HepG2 (cell line): Measurements from ENCODE around the gene DACT2. TPM values are rescaled to one million over a fixed set of nuclear protein-coding genes. Genes with fewer than 3 reads are reported as not detected.
A peak's percentile ranks its signal among the peaks of the same experiment; 100 is the strongest.

Experiments used
- CCDC6 ChIP-seq: sonication (generic); formaldehyde crosslinking; IDR thresholded peaks from 2 replicates; pipeline ENCODE4 v1.8.1; 2022; ENCODE audit warnings: mild to moderate bottlenecking, missing genetic modification reagents, moderate library complexity
- DMAP1 ChIP-seq: IDR thresholded peaks from 2 replicates; pipeline ENCODE4 v1.6.1; 2016
- EZH2 ChIP-seq: conservative IDR thresholded peaks from 2 replicates; pipeline ENCODE4 v1.6.1; 2012; ENCODE audit warnings: mild to moderate bottlenecking, low read depth, low read length, moderate library complexity
- GZF1 ChIP-seq: sonication (generic); formaldehyde crosslinking; IDR thresholded peaks from 2 replicates; pipeline ENCODE4 v1.5.1; 2020; ENCODE audit warnings: mild to moderate bottlenecking, missing genetic modification reagents
- HOXA7 ChIP-seq: sonication (generic); formaldehyde crosslinking; IDR thresholded peaks from 2 replicates; pipeline ENCODE4 v1.8.1; 2022; ENCODE audit warnings: mild to moderate bottlenecking, missing genetic modification reagents, moderate library complexity
- MBD4 ChIP-seq: IDR thresholded peaks from 2 replicates; pipeline ENCODE4 v1.6.1; 2012; ENCODE audit warnings: low read length, inconsistent platforms, borderline replicate concordance
- MXD4 ChIP-seq: IDR thresholded peaks from 2 replicates; pipeline ENCODE4 v1.6.1; 2016; ENCODE audit warnings: mild to moderate bottlenecking, missing biosample characterization, missing genetic modification reagents
- MYNN ChIP-seq: sonication (generic); formaldehyde crosslinking; IDR thresholded peaks from 2 replicates; pipeline ENCODE4 v1.4.0; 2020; ENCODE audit warnings: mild to moderate bottlenecking, low read depth, missing genetic modification reagents
- MZF1 ChIP-seq: sonication (generic); formaldehyde crosslinking; IDR thresholded peaks from 2 replicates; pipeline ENCODE4 v1.8.1; 2023; ENCODE audit warnings: mild to moderate bottlenecking, missing genetic modification reagents, borderline replicate concordance
- NKX3-1 ChIP-seq: sonication (generic); formaldehyde crosslinking; IDR thresholded peaks from 2 replicates; pipeline ENCODE4 v1.5.0; 2020; ENCODE audit warnings: missing genetic modification reagents
- NR2F1 ChIP-seq, 2 experiments: fragments of 450-650 bp in 1 of 2; formaldehyde crosslinking in 1 of 2; IDR thresholded peaks; 2 replicates each; pipeline versions ENCODE4 v1.5.0 to v1.6.1; 2016 to 2020; ENCODE audit warnings: mild to moderate bottlenecking in 1 of 2, missing compliant biosample characterization in 1 of 2, missing genetic modification reagents in 1 of 2, moderate library complexity in 1 of 2
- NR2F6 ChIP-seq, 2 experiments: IDR thresholded peaks; 2 replicates each; pipeline ENCODE4 v1.6.1; 2016; ENCODE audit warnings: antibody characterized with exemption in 1 of 2, mild to moderate bottlenecking in 1 of 2
- ONECUT2 ChIP-seq: sonication (generic); formaldehyde crosslinking; IDR thresholded peaks from 2 replicates; pipeline ENCODE4 v1.4.0; 2020; ENCODE audit warnings: missing genetic modification reagents
- PCBP2 ChIP-seq: fragments of 200-400 bp; formaldehyde crosslinking; optimal IDR thresholded peaks from 2 replicates; pipeline ENCODE3; 2018; ENCODE audit warnings: low read length, low read depth; ENCODE audit not compliant: poor library complexity, severe bottlenecking
- POGK ChIP-seq: sonication (generic); formaldehyde crosslinking; conservative IDR thresholded peaks from 2 replicates; pipeline ENCODE4 v1.8.0; 2022; ENCODE audit warnings: mild to moderate bottlenecking, moderate library complexity, missing genetic modification reagents
- SAFB2 ChIP-seq: sonication (generic); formaldehyde crosslinking; IDR thresholded peaks from 2 replicates; pipeline ENCODE4 v1.5.1; 2020; ENCODE audit warnings: missing genetic modification reagents, low read depth, mild to moderate bottlenecking, borderline replicate concordance
- SOX13 ChIP-seq, 3 experiments: fragments of 450-650 bp in 1 of 3; sonication (generic) in 1 of 3; formaldehyde crosslinking in 1 of 3; IDR thresholded peaks in 2 of 3; conservative IDR thresholded peaks in 1 of 3; 2 replicates each; pipeline versions ENCODE4 v1.5.0 to v1.6.1; 2016 to 2020; ENCODE audit warnings: antibody characterized with exemption in 1 of 3, mild to moderate bottlenecking in 1 of 3, missing compliant biosample characterization in 1 of 3, missing genetic modification reagents in 1 of 3, moderate library complexity in 1 of 3
- ZFP62 ChIP-seq: sonication (generic); formaldehyde crosslinking; IDR thresholded peaks from 2 replicates; pipeline ENCODE4 v1.4.0; 2020; ENCODE audit warnings: missing genetic modification reagents
- ZFYVE20 ChIP-seq: sonication (generic); formaldehyde crosslinking; IDR thresholded peaks from 2 replicates; pipeline ENCODE4 v1.8.0; 2023; ENCODE audit warnings: low read depth, mild to moderate bottlenecking, moderate library complexity, missing genetic modification reagents, borderline replicate concordance
- ZMAT5 ChIP-seq: sonication (generic); formaldehyde crosslinking; IDR thresholded peaks from 2 replicates; pipeline ENCODE4 v1.5.0; 2020; ENCODE audit warnings: mild to moderate bottlenecking, low read depth, missing genetic modification reagents, borderline replicate concordance
- ZNF263 ChIP-seq: sonication (generic); formaldehyde crosslinking; IDR thresholded peaks from 2 replicates; pipeline ENCODE4 v1.4.0; 2020; ENCODE audit warnings: missing genetic modification reagents
- ZNF317 ChIP-seq: sonication (generic); formaldehyde crosslinking; IDR thresholded peaks from 2 replicates; pipeline ENCODE4 v1.5.0; 2020; ENCODE audit warnings: mild to moderate bottlenecking, missing genetic modification reagents
- polyA plus RNA-seq, 8 experiments: library from polyadenylated mRNA; depleted of rRNA in 3 of 8; stranded (reverse) in 7 of 8; unstranded in 1 of 8; fragments of >200 nt; fragmentation: Illumina TruSeq in 4 of 8; extraction: Trizol in 4 of 8; gene quantifications; 2 replicates each; pipeline versions ENCODE4 v1.2.1 to v1.2.3, GENCODE V29; 2011 to 2016; ENCODE audit warnings: low read depth in 4 of 8, missing spikeins in 1 of 8, mixed read lengths in 1 of 8; ENCODE audit not compliant: insufficient read depth in 1 of 8
- total RNA-seq, 5 experiments: library from RNA; depleted of rRNA; stranded (reverse); fragments of >200 nt; fragmentation: Illumina TruSeq; extraction: Trizol; gene quantifications; 2 replicates each; pipeline ENCODE4 v1.2.3, GENCODE V29; 2016; ENCODE audit warnings: low read depth in 1 of 5
- TF ChIP-seq, protein P1 (sequence below): sonication (generic); formaldehyde crosslinking; IDR thresholded peaks from 2 replicates; pipeline ENCODE4 v1.4.0; 2020; ENCODE audit warnings: mild to moderate bottlenecking, missing genetic modification reagents
- TF ChIP-seq, protein P2 (sequence below): sonication (generic); formaldehyde crosslinking; IDR thresholded peaks from 2 replicates; pipeline ENCODE4 v1.5.0; 2020; ENCODE audit warnings: mild to moderate bottlenecking, missing genetic modification reagents

Gene DACT2
- total and polyA plus RNA-seq, 2 of the 13 experiments (the other 11 are each of a cell fraction or from before 2014, with no cell fraction given) = 0.15 TPM; not detected in 1

- TF ChIP-seq PCBP2 = no peak
- peak; percentile 72 for TF ChIP-seq CCDC6 (CRISPR knock-in tag)
- peak; percentile 36; the same call in 1 of the 2 replicates for TF ChIP-seq MYNN (CRISPR knock-in tag)
- TF ChIP-seq EZH2 = no peak
- no peak for TF ChIP-seq MBD4
- no peak for TF ChIP-seq SAFB2 (CRISPR knock-in tag)
- TF ChIP-seq SOX13 (IDR thresholded peaks at IDR 0.05) = peak; percentile 77
- peak in 1 of 2 experiments; percentile 95; a peak in 2 of 4 replicates for TF ChIP-seq SOX13 (CRISPR knock-in tag; conservative IDR thresholded peaks at IDR 0.05 in 1 of 2, IDR thresholded peaks at IDR 0.05 in 1 of 2)
- peak; percentile 76; the same call in 1 of the 2 replicates for TF ChIP-seq NKX3-1 (CRISPR knock-in tag)
- TF ChIP-seq ZNF263 (CRISPR knock-in tag) = peak; percentile 51; the same call in 1 of the 2 replicates
- TF ChIP-seq, protein P1, sequence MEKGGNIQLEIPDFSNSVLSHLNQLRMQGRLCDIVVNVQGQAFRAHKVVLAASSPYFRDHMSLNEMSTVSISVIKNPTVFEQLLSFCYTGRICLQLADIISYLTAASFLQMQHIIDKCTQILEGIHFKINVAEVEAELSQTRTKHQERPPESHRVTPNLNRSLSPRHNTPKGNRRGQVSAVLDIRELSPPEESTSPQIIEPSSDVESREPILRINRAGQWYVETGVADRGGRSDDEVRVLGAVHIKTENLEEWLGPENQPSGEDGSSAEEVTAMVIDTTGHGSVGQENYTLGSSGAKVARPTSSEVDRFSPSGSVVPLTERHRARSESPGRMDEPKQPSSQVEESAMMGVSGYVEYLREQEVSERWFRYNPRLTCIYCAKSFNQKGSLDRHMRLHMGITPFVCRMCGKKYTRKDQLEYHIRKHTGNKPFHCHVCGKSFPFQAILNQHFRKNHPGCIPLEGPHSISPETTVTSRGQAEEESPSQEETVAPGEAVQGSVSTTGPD = 0 out of 2 replicates have a peak, but pooled peaks have one; percentile 35
- TF ChIP-seq HOXA7 (CRISPR knock-in tag) = 0 out of 2 replicates have a peak, but pooled peaks have one; percentile 46
- no peak for TF ChIP-seq GZF1 (CRISPR knock-in tag)
- TF ChIP-seq ZFP62 (CRISPR knock-in tag) = no peak
- TF ChIP-seq POGK = no peak; the same call in 1 of the 2 replicates
- TF ChIP-seq NR2F6 (IDR thresholded peaks at IDR 0.05) = peak; percentile 73
- peak; percentile 44; the same call in 1 of the 2 replicates for TF ChIP-seq NR2F6 (CRISPR knock-in tag; IDR thresholded peaks at IDR 0.05)
- TF ChIP-seq MXD4 (CRISPR knock-in tag) = no peak
- peak; percentile 89 for TF ChIP-seq ONECUT2 (CRISPR knock-in tag)
- peak; percentile 84; the same call in 1 of the 2 replicates for TF ChIP-seq ZNF317 (CRISPR knock-in tag)
- no peak for TF ChIP-seq NR2F1 (CRISPR knock-in tag; IDR thresholded peaks at IDR 0.05)
- TF ChIP-seq ZFYVE20 (CRISPR knock-in tag) = no peak
- no peak for TF ChIP-seq DMAP1 (CRISPR knock-in tag)
- TF ChIP-seq ZMAT5 (CRISPR knock-in tag) = no peak
- TF ChIP-seq MZF1 (CRISPR knock-in tag) = 0 out of 2 replicates have a peak, but pooled peaks have one; percentile 34
- TF ChIP-seq, protein P2, sequence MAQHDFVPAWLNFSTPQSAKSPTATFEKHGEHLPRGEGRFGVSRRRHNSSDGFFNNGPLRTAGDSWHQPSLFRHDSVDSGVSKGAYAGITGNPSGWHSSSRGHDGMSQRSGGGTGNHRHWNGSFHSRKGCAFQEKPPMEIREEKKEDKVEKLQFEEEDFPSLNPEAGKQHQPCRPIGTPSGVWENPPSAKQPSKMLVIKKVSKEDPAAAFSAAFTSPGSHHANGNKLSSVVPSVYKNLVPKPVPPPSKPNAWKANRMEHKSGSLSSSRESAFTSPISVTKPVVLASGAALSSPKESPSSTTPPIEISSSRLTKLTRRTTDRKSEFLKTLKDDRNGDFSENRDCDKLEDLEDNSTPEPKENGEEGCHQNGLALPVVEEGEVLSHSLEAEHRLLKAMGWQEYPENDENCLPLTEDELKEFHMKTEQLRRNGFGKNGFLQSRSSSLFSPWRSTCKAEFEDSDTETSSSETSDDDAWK (CRISPR knock-in tag) = no peak
Observed at GRCh38 chr6:168301648-168302398, 17.8 kb downstream of the DACT2 start (continued).
